Osteocyte (in vitro differentiated cells): ENCODE data around the gene KCTD18. TPM values are rescaled to one million over a fixed set of nuclear protein-coding genes. Genes with fewer than 3 reads are reported as not detected.

Experiments
- DNase-seq: peaks from one replicate; pipeline ENCODE4 v3.0.0; 2021; ENCODE audit warnings: mixed read lengths; ENCODE audit not compliant: unreplicated experiment; ENCODE audit errors: extremely low spot score
- H3K27ac Mint-ChIP-seq: one replicate; pipeline ENCODE4 v1.8.0; 2021; ENCODE audit warnings: mild to moderate bottlenecking, mixed read lengths; ENCODE audit not compliant: unreplicated experiment
- H3K27me3 Mint-ChIP-seq: one replicate; pipeline ENCODE4 v1.8.0; 2021; ENCODE audit warnings: mixed read lengths; ENCODE audit not compliant: unreplicated experiment
- H3K36me3 Mint-ChIP-seq: one replicate; pipeline ENCODE4 v1.8.0; 2021; ENCODE audit warnings: mixed read lengths; ENCODE audit not compliant: unreplicated experiment
- H3K4me1 Mint-ChIP-seq: one replicate; pipeline ENCODE4 v1.8.0; 2021; ENCODE audit warnings: mixed read lengths; ENCODE audit not compliant: unreplicated experiment
- H3K4me3 Mint-ChIP-seq: one replicate; pipeline ENCODE4 v1.8.0; 2021; ENCODE audit warnings: mild to moderate bottlenecking, moderate library complexity, mixed read lengths; ENCODE audit not compliant: unreplicated experiment
- H3K9me3 Mint-ChIP-seq: one replicate; pipeline ENCODE4 v1.8.0; 2021; ENCODE audit warnings: mixed read lengths; ENCODE audit not compliant: unreplicated experiment
- total RNA-seq: library from RNA; stranded (reverse); gene quantifications from 2 replicates; pipeline ENCODE4 v1.2.1, GENCODE V29; 2021
- TF ChIP-seq, protein P1 (sequence below): fragments of 200-600 bp; sonication (generic); IDR thresholded peaks from 2 replicates; pipeline ENCODE4 v1.5.0; 2021; ENCODE audit warnings: antibody characterized with exemption, mild to moderate bottlenecking, moderate library complexity

The KCTD18 gene
- total RNA-seq, 1 donor from 2014 or later = 19.1 TPM

DNA sequence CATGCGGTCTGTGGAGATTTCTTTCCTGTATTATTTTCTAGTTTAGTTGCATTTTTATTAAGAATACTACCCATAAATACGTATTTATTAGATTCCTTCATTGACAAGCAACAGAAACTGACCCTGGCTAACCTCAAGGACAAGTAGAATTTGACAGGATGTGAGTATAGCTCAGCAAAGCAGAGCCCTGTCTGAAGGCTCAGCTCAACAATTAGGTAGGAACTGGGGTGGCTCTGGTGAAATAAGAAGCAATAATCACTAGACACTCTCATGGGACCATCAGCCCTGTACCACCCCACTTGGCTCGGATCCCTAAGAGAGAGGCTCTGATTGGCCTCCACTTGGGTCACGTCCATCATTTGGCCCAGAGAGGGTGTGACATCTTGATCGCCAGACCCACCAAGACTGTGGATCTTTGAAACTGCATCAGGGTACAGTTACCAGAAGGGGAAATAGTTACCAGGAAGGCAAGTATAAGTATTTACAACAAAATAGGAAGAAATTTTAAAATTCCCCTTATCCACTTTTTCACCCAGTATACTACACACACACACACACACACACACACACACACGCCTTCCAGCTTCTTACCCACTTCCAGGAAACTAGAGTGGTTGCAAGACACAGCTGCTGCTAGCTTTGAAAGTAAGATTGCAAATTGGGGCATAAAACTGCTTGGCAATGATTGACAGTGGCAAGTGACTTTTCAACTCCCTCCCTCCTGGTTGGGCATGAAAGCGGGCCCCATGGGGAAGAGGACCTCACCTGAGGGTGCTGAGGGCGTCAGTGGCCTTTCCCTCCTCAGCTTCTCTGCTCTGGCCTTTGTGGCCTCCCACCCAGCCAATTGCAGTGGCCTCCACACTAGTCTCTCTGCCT lies 41.8 kb downstream of the KCTD18 start:
- H3K4me1 Mint-ChIP-seq = peaks cover 4% of the 10 kb centered on the region
- TF ChIP-seq, protein P1, sequence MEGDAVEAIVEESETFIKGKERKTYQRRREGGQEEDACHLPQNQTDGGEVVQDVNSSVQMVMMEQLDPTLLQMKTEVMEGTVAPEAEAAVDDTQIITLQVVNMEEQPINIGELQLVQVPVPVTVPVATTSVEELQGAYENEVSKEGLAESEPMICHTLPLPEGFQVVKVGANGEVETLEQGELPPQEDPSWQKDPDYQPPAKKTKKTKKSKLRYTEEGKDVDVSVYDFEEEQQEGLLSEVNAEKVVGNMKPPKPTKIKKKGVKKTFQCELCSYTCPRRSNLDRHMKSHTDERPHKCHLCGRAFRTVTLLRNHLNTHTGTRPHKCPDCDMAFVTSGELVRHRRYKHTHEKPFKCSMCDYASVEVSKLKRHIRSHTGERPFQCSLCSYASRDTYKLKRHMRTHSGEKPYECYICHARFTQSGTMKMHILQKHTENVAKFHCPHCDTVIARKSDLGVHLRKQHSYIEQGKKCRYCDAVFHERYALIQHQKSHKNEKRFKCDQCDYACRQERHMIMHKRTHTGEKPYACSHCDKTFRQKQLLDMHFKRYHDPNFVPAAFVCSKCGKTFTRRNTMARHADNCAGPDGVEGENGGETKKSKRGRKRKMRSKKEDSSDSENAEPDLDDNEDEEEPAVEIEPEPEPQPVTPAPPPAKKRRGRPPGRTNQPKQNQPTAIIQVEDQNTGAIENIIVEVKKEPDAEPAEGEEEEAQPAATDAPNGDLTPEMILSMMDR = no peak
- peaks cover 55% of the 10 kb centered on the region for H3K36me3 Mint-ChIP-seq
- H3K4me3 Mint-ChIP-seq = no peak overlapping the region
- H3K9me3 Mint-ChIP-seq = no peaks in the 10 kb centered on the region
- H3K27ac Mint-ChIP-seq = no peak overlapping the region
- no peaks in the 10 kb centered on the region for H3K27me3 Mint-ChIP-seq
- DNase-seq = no peak

GRCh38 chr2:200466425-200467418 lies 43.1 kb downstream of the KCTD18 start:
- Mint-ChIP-seq H3K36me3 (peaks cover 56% of the 10 kb centered on the region), H3K4me1 (peaks cover 4% of the 10 kb centered on the region), H3K27me3 (no peaks in the 10 kb centered on the region), H3K4me3 (no peak overlapping the region), H3K27ac (peak overlapping the region; percentile 17), H3K9me3 (no peaks in the 10 kb centered on the region)
- DNase-seq = no peak
- TF ChIP-seq, protein P1 = no peak

- no peaks in the 10 kb centered on the region for H3K9me3 Mint-ChIP-seq
- no peak for DNase-seq
- H3K27me3 Mint-ChIP-seq = no peaks in the 10 kb centered on the region
- no peak overlapping the region for H3K27ac Mint-ChIP-seq
- TF ChIP-seq, protein P1 = no peak
- no peak overlapping the region for H3K4me3 Mint-ChIP-seq
- peaks cover 4% of the 10 kb centered on the region for H3K4me1 Mint-ChIP-seq
- H3K36me3 Mint-ChIP-seq = peaks cover 49% of the 10 kb centered on the region
Observed at GRCh38 chr2:200463452-200463851, 46.4 kb downstream of the KCTD18 start.

GRCh38 chr2:200461846-200462710 lies 47.8 kb downstream of the KCTD18 start:
- TF ChIP-seq, protein P1 = no peak
- H3K4me3 Mint-ChIP-seq = no peak overlapping the region
- no peak overlapping the region for H3K27ac Mint-ChIP-seq
- no peaks in the 10 kb centered on the region for H3K27me3 Mint-ChIP-seq
- peaks cover under 1% of the 10 kb centered on the region for H3K4me1 Mint-ChIP-seq
- DNase-seq = no peak
- H3K9me3 Mint-ChIP-seq = no peaks in the 10 kb centered on the region
- H3K36me3 Mint-ChIP-seq = peaks cover 45% of the 10 kb centered on the region
